ENCODE data around the gene ZNF217. TPM values are rescaled to one million over a fixed set of nuclear protein-coding genes. Genes with fewer than 3 reads are reported as not detected.
"Not testable (repeated sequence)": the region's sequence is repeated elsewhere in the genome, so short reads cannot be mapped to it uniquely, and the experiment has no call there.

Gene ZNF217
- total RNA-seq, 1 experiment from 2014 or later = 33.8 TPM

DNA sequence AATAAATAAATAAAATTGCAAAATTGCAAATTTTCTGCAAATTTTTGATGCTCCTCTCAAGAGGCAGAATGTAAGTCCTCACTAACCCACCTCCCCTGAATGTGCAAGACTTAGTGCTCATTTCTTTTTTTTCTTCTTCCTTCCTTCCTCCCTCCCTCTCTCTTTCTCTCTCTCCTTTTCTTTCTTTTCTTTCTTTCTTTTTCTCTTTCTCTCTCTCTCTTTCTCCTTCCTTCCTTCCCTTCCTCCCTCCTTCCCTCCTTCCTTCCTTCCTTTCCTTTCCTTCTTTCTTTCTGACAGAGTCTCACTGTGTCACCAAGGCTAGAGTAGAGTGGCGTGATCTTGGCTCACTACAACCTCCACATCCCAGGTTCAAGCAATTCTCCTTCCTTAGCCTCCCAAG is 60.1 kb downstream of the ZNF217 start:
- no peak for DNase-seq (ENCODE audit: low read depth, low spot score)
- Histone ChIP-seq H3K36me3 (ENCODE audit: control insufficient read depth in 1 of 2, insufficient read depth in 2 of 2, low read length in 2 of 2) (no peaks in the 10 kb centered on the region), H3K79me2 (ENCODE audit: insufficient read depth, low read length) (no peaks in the 10 kb centered on the region), H4K20me1 (ENCODE audit: insufficient read depth) (no peaks in the 10 kb centered on the region), H3K9me3 (ENCODE audit: control insufficient read depth in 1 of 2, insufficient read depth in 1 of 2, low read depth in 1 of 2, low read length in 2 of 2) (no peaks in the 10 kb centered on the region), H3K4me1 (ENCODE audit: control insufficient read depth in 1 of 2, insufficient read depth in 2 of 2, low read length in 2 of 2) (no peaks in the 10 kb centered on the region), H3K27ac (ENCODE audit: low read depth, low read length) (no peak overlapping the region), H3K27me3 (ENCODE audit: insufficient read depth, low read length) (no peaks in the 10 kb centered on the region), H3K4me2 (ENCODE audit: low read length) (no peak overlapping the region), H3K9me2 (ENCODE audit: insufficient read depth) (no peaks in the 10 kb centered on the region), H3K9ac (ENCODE audit: low read length) (no peak overlapping the region), H3K4me3 (replicated peaks in 1 of 2; ENCODE audit: low read depth in 1 of 2, low read length in 2 of 2) (no peak overlapping the region), H2AFZ (ENCODE audit: low read depth, low read length, poor library complexity, severe bottlenecking) (no peak overlapping the region)
- RAD21 ChIA-PET (ENCODE audit: low non-redundant PET in 1 of 2, low total read pairs in 2 of 2, uncharacterized antibody in 2 of 2, unreplicated experiment in 2 of 2) = no interaction called here
- BruUV-seq (replicated peaks) = no TSS peak
- TF ChIP-seq POLR2AphosphoS5 (IDR thresholded peaks at IDR 0.05; ENCODE audit: low read depth, low read length) (no peak), SRF (IDR thresholded peaks at IDR 0.05; ENCODE audit: low read depth) (no peak)
- TF ChIP-seq, protein P1, sequence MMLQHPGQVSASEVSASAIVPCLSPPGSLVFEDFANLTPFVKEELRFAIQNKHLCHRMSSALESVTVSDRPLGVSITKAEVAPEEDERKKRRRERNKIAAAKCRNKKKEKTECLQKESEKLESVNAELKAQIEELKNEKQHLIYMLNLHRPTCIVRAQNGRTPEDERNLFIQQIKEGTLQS (IDR thresholded peaks at IDR 0.05) = no peak
- POLR2A ChIA-PET = no interaction called here
- CTCF ChIA-PET = no interaction called here
- intact Hi-C loops (cut with micrococcal nuclease) = no loop called here
- ATAC-seq = no peak

DNA sequence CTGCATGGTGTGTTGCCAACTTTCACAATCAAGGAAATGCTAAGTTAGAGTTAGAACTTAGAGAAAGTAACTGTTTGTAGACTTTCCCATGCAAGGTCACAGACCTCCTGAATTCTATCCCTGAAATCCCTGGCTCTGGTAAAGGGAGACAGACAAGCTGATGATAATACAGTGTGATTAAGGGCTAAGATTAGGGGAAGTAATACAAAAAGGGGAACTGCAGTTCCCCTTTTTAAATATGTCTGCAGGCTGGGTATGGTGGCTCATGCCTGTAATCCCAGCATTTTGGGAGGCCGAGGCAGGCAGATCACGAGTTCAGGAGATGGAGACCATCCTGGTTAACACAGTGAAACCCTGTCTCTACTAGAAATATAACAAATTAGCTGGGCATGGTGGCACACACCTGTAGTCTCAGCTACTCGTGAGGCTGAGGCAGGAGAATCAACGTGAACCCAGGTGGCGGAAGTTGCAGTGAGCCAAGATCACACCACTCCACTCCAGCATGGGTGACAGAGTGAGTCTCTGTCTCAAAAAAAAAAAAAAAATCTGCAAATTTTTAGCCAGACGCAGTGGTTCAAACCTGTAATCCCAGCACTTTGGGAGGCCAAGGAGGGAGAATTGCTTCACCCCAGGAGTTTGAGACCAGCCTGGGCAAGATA is 60.9 kb downstream of the ZNF217 start:
- H3K4me2 ChIP-seq (ENCODE audit: low read length); H3K79me2 ChIP-seq (ENCODE audit: insufficient read depth, low read length); H3K9ac ChIP-seq (ENCODE audit: low read length); CTCF ChIA-PET; intact Hi-C loops (cut with micrococcal nuclease); DNase-seq (ENCODE audit: low read depth, low spot score); H3K9me2 ChIP-seq (ENCODE audit: insufficient read depth); H3K36me3 ChIP-seq (ENCODE audit: control insufficient read depth in 1 of 2, insufficient read depth in 2 of 2, low read length in 2 of 2); H3K9me3 ChIP-seq (ENCODE audit: control insufficient read depth in 1 of 2, insufficient read depth in 1 of 2, low read depth in 1 of 2, low read length in 2 of 2); BruUV-seq (replicated peaks); H3K4me3 ChIP-seq (replicated peaks in 1 of 2; ENCODE audit: low read depth in 1 of 2, low read length in 2 of 2); H3K27ac ChIP-seq (ENCODE audit: low read depth, low read length); H2AFZ ChIP-seq (ENCODE audit: low read depth, low read length, poor library complexity, severe bottlenecking); POLR2A ChIA-PET; H3K27me3 ChIP-seq (ENCODE audit: insufficient read depth, low read length); ATAC-seq; H3K4me1 ChIP-seq (ENCODE audit: control insufficient read depth in 1 of 2, insufficient read depth in 2 of 2, low read length in 2 of 2); H4K20me1 ChIP-seq (ENCODE audit: insufficient read depth): not testable (repeated sequence)
- RAD21 ChIA-PET (ENCODE audit: low non-redundant PET in 1 of 2, low total read pairs in 2 of 2, uncharacterized antibody in 2 of 2, unreplicated experiment in 2 of 2) = interaction anchor here in 1 of 2 experiments (0.7 kb wide), 1 partner anchor 1220 kb away, joined by 3 read pairs; no protein-coding TSS in a partner anchor
